NCI-H510A treated with DMSO at 0.1 percent for 48 hours (cell line): ENCODE results near the gene TAOK1.
A peak's percentile ranks its signal among the peaks of the same experiment; 100 is the strongest.
"Not testable (repeated sequence)": the region's sequence is repeated elsewhere in the genome, so short reads cannot be mapped to it uniquely, and the experiment has no call there.

ENCODE experiments used
- DNase-seq: peaks from one replicate; lab custom pipeline; 2025; lab: John Stamatoyannopoulos, UW

Gene TAOK1

DNA sequence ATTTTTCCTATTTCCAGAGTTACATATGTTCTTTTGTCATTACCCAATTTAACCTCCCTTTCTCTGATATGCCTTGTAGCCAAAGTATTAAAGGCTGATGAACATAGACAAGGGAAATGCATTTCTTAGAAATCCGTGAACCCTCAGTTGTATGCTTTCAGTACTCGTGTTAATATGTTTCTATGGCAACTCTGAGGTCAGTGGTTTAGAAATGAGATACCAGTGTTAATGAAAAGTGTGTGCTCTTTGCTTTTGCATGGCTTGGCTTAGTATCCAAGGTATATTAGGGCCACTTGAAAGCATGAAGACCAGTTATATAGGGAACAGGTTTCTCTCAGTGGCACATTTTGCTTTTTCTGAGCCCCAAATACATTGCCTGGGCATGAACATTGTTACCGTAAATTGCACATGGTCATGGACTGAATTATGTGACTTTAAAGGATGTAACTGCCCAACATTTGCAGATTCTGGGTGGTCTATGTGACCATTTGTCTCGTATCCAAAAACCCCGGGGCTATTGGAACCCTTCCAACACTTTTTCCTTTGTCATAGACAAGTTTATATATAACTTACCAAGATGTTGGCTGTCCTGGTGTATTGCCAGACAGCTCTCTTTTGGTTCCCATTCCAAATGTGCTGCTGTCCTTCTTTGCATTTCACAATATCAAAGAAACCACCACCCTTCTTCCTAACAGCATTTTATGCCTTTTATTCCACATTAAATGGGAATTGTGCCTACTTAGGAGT is 159.2 kb downstream of the TAOK1 start:
- no peak for DNase-seq

- no peak for DNase-seq
These were observed 165.7 kb downstream of the TAOK1 start for GRCh38 chr17:29555840-29556239.

GRCh38 chr17:29557085-29557738 is 167.0 kb downstream of the TAOK1 start:
- DNase-seq, result no peak

GRCh38 chr17:29557739-29558116 is 167.6 kb downstream of the TAOK1 start:
- DNase-seq, result no peak

GRCh38 chr17:29558139-29558538 is 168.0 kb downstream of the TAOK1 start:
- DNase-seq, result not testable (repeated sequence)

GRCh38 chr17:29559640-29560039 is 169.5 kb downstream of the TAOK1 start:
- DNase-seq, result no peak

DNA sequence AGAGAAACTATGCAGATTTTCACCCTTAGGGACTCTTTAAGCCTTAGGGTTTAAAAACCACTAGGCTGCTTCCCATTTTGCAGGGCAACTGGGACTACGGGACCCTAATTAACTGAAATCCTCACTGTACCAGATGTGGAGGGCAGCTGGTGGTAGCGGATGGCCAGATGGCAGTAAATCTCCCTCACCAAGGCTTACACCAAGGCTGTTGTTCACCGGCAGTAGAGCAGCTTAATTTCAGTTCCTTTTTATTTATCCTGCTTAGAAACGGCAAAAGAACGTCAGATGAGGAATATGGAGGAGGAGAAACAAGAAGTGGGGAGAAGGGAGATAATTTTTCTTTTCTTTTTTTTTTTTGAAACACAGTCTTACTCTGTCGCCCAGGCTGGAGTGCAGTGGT is 170.2 kb downstream of the TAOK1 start:
- no peak for DNase-seq

GRCh38 chr17:29561554-29562517 is 171.7 kb downstream of the TAOK1 start:
- no peak for DNase-seq

DNA sequence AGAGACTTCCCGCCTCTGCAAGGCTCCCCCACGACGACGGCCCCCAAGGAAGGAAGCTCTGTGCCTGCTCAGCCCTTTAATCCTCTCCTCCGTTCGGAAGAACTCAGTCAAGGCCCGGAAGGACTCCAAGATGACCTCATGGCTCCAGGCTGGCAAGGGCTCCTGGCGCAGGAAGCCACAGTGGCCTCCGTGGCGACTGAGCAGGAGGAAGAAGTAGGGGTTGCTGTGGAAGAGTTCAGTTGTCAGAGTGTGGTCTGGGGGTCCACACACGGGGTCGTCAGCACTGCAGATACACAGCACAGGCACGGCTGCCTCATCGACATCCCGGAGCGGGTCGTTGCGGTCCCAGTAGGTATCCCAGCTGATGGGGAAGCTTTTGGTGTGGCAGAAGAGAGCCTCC is 172.5 kb downstream of the TAOK1 start:
- no peak for DNase-seq

- DNase-seq, result no peak
These were observed 173.7 kb downstream of the TAOK1 start for GRCh38 chr17:29563816-29564215.

DNA sequence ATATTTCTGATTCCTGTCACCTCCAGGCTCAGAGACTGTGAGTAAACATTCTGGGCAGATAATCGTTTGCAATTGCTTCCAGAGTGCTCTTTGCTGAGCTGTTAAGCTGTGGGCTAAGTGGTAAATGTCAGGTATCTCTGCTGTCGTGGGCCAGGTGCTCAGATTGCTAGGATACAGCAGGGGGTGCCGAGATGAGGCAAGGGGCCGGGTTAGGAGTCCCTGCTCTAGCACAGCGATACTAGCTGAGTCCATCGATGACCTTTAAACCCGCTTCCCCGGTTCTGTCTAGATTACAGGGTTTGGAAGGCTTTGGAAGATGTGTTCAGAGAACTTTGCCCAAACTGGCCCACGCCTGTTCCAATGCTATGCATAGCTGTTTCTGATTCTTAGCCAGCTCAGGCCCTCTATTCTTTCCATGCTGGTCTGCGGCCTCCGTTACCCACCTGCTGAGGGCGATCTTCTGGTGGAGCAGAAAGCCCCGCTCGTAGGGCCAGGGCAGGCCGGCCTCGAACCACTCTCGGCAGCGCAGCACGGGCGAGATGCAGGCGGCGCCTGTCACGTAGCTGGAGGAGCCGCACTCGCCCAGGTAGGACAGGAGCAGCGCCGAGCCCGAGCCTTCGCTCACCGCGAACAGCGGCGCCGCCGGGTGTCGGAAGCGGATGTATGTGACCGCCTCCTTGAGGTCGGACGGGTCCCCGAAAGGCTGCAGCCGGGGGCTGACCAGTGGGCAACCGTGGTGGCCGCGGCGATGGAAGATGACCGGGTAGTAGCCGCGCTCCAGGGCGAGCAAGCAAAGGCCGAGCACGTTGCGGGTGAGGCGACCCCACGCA is 175.7 kb downstream of the TAOK1 start:
- peak; percentile 84 for DNase-seq

GRCh38 chr17:29566473-29567303 is 176.5 kb downstream of the TAOK1 start, which contains the start of gene ABHD15:
Gene ABHD15, minus strand, starts transcription at chr17:29567037. Its CDS starts 71 bp downstream, at chr17:29566966.
- peak; percentile 70 for DNase-seq

- no peak for DNase-seq
These were observed 177.1 kb downstream of the TAOK1 start for GRCh38 chr17:29567304-29567553.

DNA sequence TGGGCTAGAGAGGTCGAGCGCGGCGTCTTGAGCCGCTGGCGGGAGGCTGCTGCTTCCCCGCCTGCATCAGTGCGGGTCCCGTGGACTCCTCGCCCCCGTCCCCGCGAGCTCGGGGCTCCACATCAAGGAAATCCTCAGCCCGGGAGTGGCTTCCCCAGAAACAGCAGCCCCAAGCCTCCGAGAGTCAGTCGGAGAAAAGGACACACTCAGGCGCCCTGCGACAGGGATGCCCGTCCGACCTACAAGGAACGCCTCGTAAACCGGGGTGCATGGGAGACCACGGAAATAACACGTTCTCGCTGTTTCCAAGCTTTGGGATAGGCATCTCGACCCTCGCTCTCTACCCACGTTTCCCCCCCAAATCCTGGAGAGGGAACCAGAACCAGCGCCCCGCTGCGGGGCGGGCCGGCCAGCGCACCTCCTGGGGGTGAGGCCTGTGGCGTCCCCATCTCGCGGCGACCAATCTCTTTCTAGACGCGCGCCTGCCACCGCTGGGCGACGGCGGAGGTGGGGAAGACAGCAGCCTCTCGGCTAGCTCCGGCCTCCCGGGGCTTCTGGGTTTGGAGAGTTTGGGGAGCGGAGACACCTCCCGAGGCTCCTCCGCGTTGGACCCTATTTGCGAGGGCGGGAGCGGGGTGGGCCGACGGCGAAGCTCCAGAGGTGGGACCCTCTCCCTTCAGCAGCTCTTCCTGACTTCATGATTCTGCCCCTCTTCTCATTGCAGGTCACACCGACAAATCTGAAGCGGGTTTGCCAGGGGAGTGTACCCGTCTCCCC is 177.6 kb downstream of the TAOK1 start:
- peak; percentile 61 for DNase-seq

GRCh38 chr17:29568331-29569244 is 178.4 kb downstream of the TAOK1 start, which contains the start of gene TP53I13:
Gene TP53I13, plus strand, starts transcription at chr17:29568701. Its CDS starts 58 bp downstream, at chr17:29568759.
- DNase-seq, result peak; percentile 72

DNA sequence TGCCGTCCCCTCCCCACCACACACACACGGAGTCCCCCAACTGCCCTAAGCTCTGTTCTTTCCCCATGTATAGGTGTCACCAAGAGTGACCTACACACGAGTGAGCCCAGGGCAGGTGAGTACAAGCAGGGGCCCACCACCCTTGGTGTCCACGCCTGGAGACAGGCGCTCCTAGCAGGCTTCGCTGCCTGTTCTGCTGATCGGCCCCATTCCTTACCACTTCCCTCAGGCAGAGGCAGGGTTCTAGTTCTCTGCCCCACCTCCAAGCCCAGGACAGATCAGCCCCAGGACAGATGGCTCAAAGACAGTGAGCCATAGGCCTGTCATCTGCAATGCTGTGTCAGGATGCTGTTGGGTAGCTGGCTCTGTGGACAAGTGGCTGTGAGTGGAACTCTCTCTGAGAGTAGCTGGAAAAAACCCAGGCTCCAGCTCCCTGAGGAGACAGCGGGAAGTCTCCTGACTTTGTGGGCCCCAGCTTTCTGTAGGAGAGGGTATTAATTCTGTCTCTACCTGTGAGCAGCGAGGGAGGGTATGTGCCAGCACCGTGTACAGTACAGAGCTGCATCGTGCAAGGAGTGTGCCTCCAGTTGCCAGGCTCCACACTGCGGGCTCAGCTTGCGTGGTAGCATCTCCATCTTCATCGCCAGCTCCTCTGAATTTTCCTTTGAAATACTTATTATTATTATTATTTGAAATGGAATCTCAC is 179.2 kb downstream of the TAOK1 start:
- DNase-seq, result peak; percentile 22

GRCh38 chr17:29570521-29570920 is 180.4 kb downstream of the TAOK1 start:
- no peak for DNase-seq

- no peak for DNase-seq
These were observed 181.3 kb downstream of the TAOK1 start for GRCh38 chr17:29571486-29571882.
